Trophoblast cell (in vitro differentiated cells and primary cell): Measurements from ENCODE around the gene RANBP1.

Source experiments
- DNase-seq, 2 donors: peaks; one replicate each; pipeline ENCODE4 v3.0.0-alpha.2; 2016
- H2AFZ ChIP-seq: 2 replicates; pipeline ENCODE4 v1.6.1; 2013; ENCODE audit warnings: low read length, moderate library complexity, mild to moderate bottlenecking; ENCODE audit not compliant: insufficient read depth, poor library complexity
- H2AK5ac ChIP-seq: 2 replicates; pipeline ENCODE4 v1.6.1; 2013; ENCODE audit warnings: mild to moderate bottlenecking, low read length
- H2BK120ac ChIP-seq: 2 replicates; pipeline ENCODE4 v1.6.1; 2013; ENCODE audit warnings: low read length, mild to moderate bottlenecking, moderate library complexity; ENCODE audit not compliant: insufficient read depth, poor library complexity
- H2BK12ac ChIP-seq: 2 replicates; pipeline ENCODE4 v1.6.1; 2013; ENCODE audit warnings: mild to moderate bottlenecking, low read length, moderate library complexity
- H2BK5ac ChIP-seq: 2 replicates; pipeline ENCODE4 v1.6.1; 2013; ENCODE audit warnings: low read length, low read depth, moderate library complexity, mild to moderate bottlenecking; ENCODE audit not compliant: poor library complexity
- H3K14ac ChIP-seq: 2 replicates; pipeline ENCODE4 v1.6.1; 2013; ENCODE audit warnings: mild to moderate bottlenecking, low read length
- H3K18ac ChIP-seq: 2 replicates; pipeline ENCODE4 v1.6.1; 2013; ENCODE audit warnings: mild to moderate bottlenecking, low read length
- H3K23ac ChIP-seq: 2 replicates; pipeline ENCODE4 v1.6.1; 2013; ENCODE audit warnings: low read length
- H3K27ac ChIP-seq: 2 replicates; pipeline ENCODE4 v1.5.1; 2013; ENCODE audit warnings: low read depth, mild to moderate bottlenecking, inconsistent platforms, low read length, moderate library complexity
- H3K27me3 ChIP-seq: 2 replicates; pipeline ENCODE4 v1.6.1; 2013; ENCODE audit warnings: inconsistent platforms, mild to moderate bottlenecking, low read length, moderate library complexity; ENCODE audit not compliant: insufficient read depth
- H3K36me3 ChIP-seq, 2 experiments: 1 replicate in 1 of 2; 2 replicates in 1 of 2; pipeline ENCODE4 v1.6.1; 2013; ENCODE audit warnings: low read length in 2 of 2, mild to moderate bottlenecking in 2 of 2, moderate library complexity in 1 of 2; ENCODE audit not compliant: insufficient read depth in 2 of 2, control insufficient read depth in 1 of 2
- H3K4ac ChIP-seq: 2 replicates; pipeline ENCODE4 v1.6.1; 2013; ENCODE audit warnings: low read depth, mild to moderate bottlenecking, low read length, moderate library complexity
- H3K4me1 ChIP-seq, 2 experiments: 1 replicate in 1 of 2; 2 replicates in 1 of 2; pipeline ENCODE4 v1.6.1; 2013; ENCODE audit warnings: low read length in 2 of 2, mild to moderate bottlenecking in 2 of 2, moderate library complexity in 1 of 2; ENCODE audit not compliant: insufficient read depth in 2 of 2, control insufficient read depth in 1 of 2
- H3K4me2 ChIP-seq: 2 replicates; pipeline ENCODE4 v1.6.1; 2013; ENCODE audit warnings: inconsistent platforms, mild to moderate bottlenecking, low read length, moderate library complexity
- H3K4me3 ChIP-seq: 2 replicates; pipeline ENCODE4 v1.5.1; 2013; ENCODE audit warnings: mild to moderate bottlenecking, low read depth, low read length, inconsistent platforms
- H3K79me1 ChIP-seq: one replicate; pipeline ENCODE4 v1.6.1; 2013; ENCODE audit warnings: low read length
- H3K79me2 ChIP-seq: 2 replicates; pipeline ENCODE4 v1.6.1; 2013; ENCODE audit warnings: low read length, mild to moderate bottlenecking; ENCODE audit not compliant: control insufficient read depth, insufficient read depth, poor library complexity
- H3K9ac ChIP-seq: 2 replicates; pipeline ENCODE4 v1.6.1; 2013; ENCODE audit warnings: mild to moderate bottlenecking, low read length
- H3K9me3 ChIP-seq: 2 replicates; pipeline ENCODE4 v1.6.1; 2013; ENCODE audit warnings: low read depth, mild to moderate bottlenecking, control low read depth, inconsistent platforms, low read length; ENCODE audit not compliant: insufficient read depth
- H4K12ac ChIP-seq: 2 replicates; pipeline ENCODE4 v1.6.1; 2013; ENCODE audit warnings: low read depth, mild to moderate bottlenecking, low read length, moderate library complexity
- H4K8ac ChIP-seq: 2 replicates; pipeline ENCODE4 v1.6.1; 2013; ENCODE audit warnings: low read depth, mild to moderate bottlenecking, low read length, moderate library complexity
- H4K91ac ChIP-seq: one replicate; pipeline ENCODE4 v1.6.1; 2013; ENCODE audit warnings: low read depth, mild to moderate bottlenecking, low read length, moderate library complexity
- WGBS: extraction: QIAGEN DNeasy Blood & Tissue Kit; methylation state at CpG from one replicate; pipeline ENCODE4 v1.1.7; 2013; ENCODE audit warnings: missing lambda C conversion rate; ENCODE audit not compliant: insufficient read length, insufficient coverage; ENCODE audit errors: extremely low coverage; 5-methylcytosine and 5-hydroxymethylcytosine counted together

RANBP1 gene

GRCh38 chr22:20164863-20165262 lies 49.0 kb downstream of the RANBP1 start:
- H3K4ac ChIP-seq: no peak overlapping the region
- no peak overlapping the region for H3K27ac ChIP-seq
- no peaks in the 10 kb centered on the region for H3K79me2 ChIP-seq
- H4K12ac ChIP-seq: no peak overlapping the region
- H3K4me3 ChIP-seq: no peak overlapping the region
- H3K9me3 ChIP-seq: peaks cover 5% of the 10 kb centered on the region
- H4K8ac ChIP-seq: no peak overlapping the region
- H3K23ac ChIP-seq: no peak overlapping the region
- H3K9ac ChIP-seq: no peak overlapping the region
- H2AK5ac ChIP-seq: no peak overlapping the region
- H2AFZ ChIP-seq: no peak overlapping the region
- H3K4me2 ChIP-seq: no peak overlapping the region
- DNase-seq: no peak
- no peak overlapping the region for H3K18ac ChIP-seq
- no CpG with 5 or more reads among the region's 11 CpGs for WGBS
- no peaks in the 10 kb centered on the region for H3K79me1 ChIP-seq
- H3K4me1 ChIP-seq: no peaks in the 10 kb centered on the region
- H2BK120ac ChIP-seq: no peak overlapping the region
- no peaks in the 10 kb centered on the region for H3K27me3 ChIP-seq
- no peak overlapping the region for H4K91ac ChIP-seq
- H3K14ac ChIP-seq: no peak overlapping the region
- H3K36me3 ChIP-seq: no peaks in the 10 kb centered on the region
- no peak overlapping the region for H2BK12ac ChIP-seq
- no peak overlapping the region for H2BK5ac ChIP-seq

GRCh38 chr22:20165421-20165820 lies 49.5 kb downstream of the RANBP1 start:
- WGBS: no CpG with 5 or more reads among the region's 12 CpGs
- H3K9me3 ChIP-seq: peaks cover 5% of the 10 kb centered on the region

GRCh38 chr22:20165913-20166312 lies 50.0 kb downstream of the RANBP1 start:
- Histone ChIP-seq H3K36me3 (no peaks in the 10 kb centered on the region), H4K12ac (no peak overlapping the region)
- DNase-seq: no peak

More at GRCh38 chr22:20165421-20165820, 49.5 kb downstream of the RANBP1 start:
- no peak for DNase-seq
- Histone ChIP-seq H3K36me3 (no peaks in the 10 kb centered on the region), H2BK12ac (no peak overlapping the region), H3K14ac (no peak overlapping the region), H3K27me3 (no peaks in the 10 kb centered on the region), H3K4me3 (no peak overlapping the region), H4K91ac (no peak overlapping the region), H3K4me2 (no peak overlapping the region), H2BK5ac (no peak overlapping the region), H3K9ac (no peak overlapping the region), H2AFZ (no peak overlapping the region), H3K4me1 (no peaks in the 10 kb centered on the region), H3K79me2 (no peaks in the 10 kb centered on the region), H3K23ac (no peak overlapping the region), H4K8ac (no peak overlapping the region), H3K4ac (no peak overlapping the region), H2BK120ac (no peak overlapping the region), H4K12ac (no peak overlapping the region), H3K18ac (no peak overlapping the region), H3K27ac (no peak overlapping the region), H3K79me1 (no peaks in the 10 kb centered on the region), H2AK5ac (no peak overlapping the region)

GRCh38 chr22:20166703-20167102 lies 50.8 kb downstream of the RANBP1 start:
- no peak overlapping the region for H2BK12ac ChIP-seq
- WGBS: no CpG with 5 or more reads among the region's 9 CpGs

More at GRCh38 chr22:20165913-20166312, 50.0 kb downstream of the RANBP1 start:
- Histone ChIP-seq H3K23ac (no peak overlapping the region), H3K18ac (no peak overlapping the region), H3K27ac (no peak overlapping the region), H3K14ac (no peak overlapping the region), H3K4me3 (no peak overlapping the region), H4K8ac (no peak overlapping the region), H3K4me2 (no peak overlapping the region), H3K9me3 (peaks cover 5% of the 10 kb centered on the region), H3K4me1 (no peaks in the 10 kb centered on the region), H2BK5ac (no peak overlapping the region), H2BK12ac (no peak overlapping the region), H3K79me1 (no peaks in the 10 kb centered on the region), H3K4ac (no peak overlapping the region), H2BK120ac (no peak overlapping the region), H3K27me3 (no peaks in the 10 kb centered on the region), H3K9ac (no peak overlapping the region), H2AFZ (no peak overlapping the region), H4K91ac (no peak overlapping the region), H3K79me2 (no peaks in the 10 kb centered on the region), H2AK5ac (no peak overlapping the region)
- no CpG with 5 or more reads among the region's 7 CpGs for WGBS

More at GRCh38 chr22:20166703-20167102, 50.8 kb downstream of the RANBP1 start:
- no peak overlapping the region for H2BK5ac ChIP-seq
- H2AFZ ChIP-seq: no peak overlapping the region
- H3K27ac ChIP-seq: no peak overlapping the region
- no peaks in the 10 kb centered on the region for H3K4me1 ChIP-seq
- no peak overlapping the region for H3K23ac ChIP-seq
- H3K79me1 ChIP-seq: no peaks in the 10 kb centered on the region
- H2BK120ac ChIP-seq: no peak overlapping the region
- H3K9ac ChIP-seq: no peak overlapping the region
- H3K79me2 ChIP-seq: no peaks in the 10 kb centered on the region
- no peak overlapping the region for H3K4me2 ChIP-seq
- H4K12ac ChIP-seq: no peak overlapping the region
- H3K36me3 ChIP-seq: no peaks in the 10 kb centered on the region
- H3K18ac ChIP-seq: no peak overlapping the region
- H3K4ac ChIP-seq: no peak overlapping the region
- H3K14ac ChIP-seq: no peak overlapping the region
- no peak for DNase-seq
- peak overlapping the region; percentile 6 for H3K4me3 ChIP-seq
- no peaks in the 10 kb centered on the region for H3K27me3 ChIP-seq
- no peak overlapping the region for H4K91ac ChIP-seq
- H3K9me3 ChIP-seq: peaks cover 5% of the 10 kb centered on the region
- no peak overlapping the region for H4K8ac ChIP-seq
- H2AK5ac ChIP-seq: no peak overlapping the region
